ENCODE results near the gene ST7.

ST7 gene

GRCh38 chr7:116978006-116978405 lies 24.7 kb downstream of the ST7 start:
- DNase-seq (ENCODE audit: low read depth): no peak

- DNase-seq (ENCODE audit: low read depth): no peak
These were observed 26.1 kb downstream of the ST7 start for GRCh38 chr7:116979430-116979829.

- DNase-seq (ENCODE audit: low read depth): no peak
These were observed 27.1 kb downstream of the ST7 start for GRCh38 chr7:116980354-116980753.

- no peak for DNase-seq (ENCODE audit: low read depth)
These were observed 28.6 kb downstream of the ST7 start for GRCh38 chr7:116981939-116982338.

- DNase-seq (ENCODE audit: low read depth): no peak
These were observed 31.2 kb downstream of the ST7 start for GRCh38 chr7:116984511-116984910.

- DNase-seq (ENCODE audit: low read depth): peak; percentile 4
These were observed 31.6 kb downstream of the ST7 start for GRCh38 chr7:116984917-116985316.

GRCh38 chr7:116985575-116985974 lies 32.3 kb downstream of the ST7 start:
- DNase-seq (ENCODE audit: low read depth): no peak

GRCh38 chr7:116986611-116987565 lies 33.6 kb downstream of the ST7 start:
- no peak for DNase-seq (ENCODE audit: low read depth)

- no peak for DNase-seq (ENCODE audit: low read depth)
These were observed 35.2 kb downstream of the ST7 start for GRCh38 chr7:116988363-116988989.

- DNase-seq (ENCODE audit: low read depth): no peak
These were observed 36.8 kb downstream of the ST7 start for GRCh38 chr7:116990056-116990455.

- no peak for DNase-seq (ENCODE audit: low read depth)
These were observed 37.9 kb downstream of the ST7 start for GRCh38 chr7:116991233-116991632.

- DNase-seq (ENCODE audit: low read depth): no peak
These were observed 41.3 kb downstream of the ST7 start for GRCh38 chr7:116994611-116995010.

GRCh38 chr7:116997972-116998371 lies 44.7 kb downstream of the ST7 start:
- no peak for DNase-seq (ENCODE audit: low read depth)

GRCh38 chr7:116998567-116999175 lies 45.4 kb downstream of the ST7 start:
- DNase-seq (ENCODE audit: low read depth): no peak

- peak; percentile 31 for DNase-seq (ENCODE audit: low read depth)
These were observed 46.0 kb downstream of the ST7 start for GRCh38 chr7:116999311-116999710.

- no peak for DNase-seq (ENCODE audit: low read depth)
These were observed 48.0 kb downstream of the ST7 start for GRCh38 chr7:117001283-117001682.

GRCh38 chr7:117004899-117005298 lies 51.6 kb downstream of the ST7 start:
- DNase-seq (ENCODE audit: low read depth): no peak

- no peak for DNase-seq (ENCODE audit: low read depth)
These were observed 52.1 kb downstream of the ST7 start for GRCh38 chr7:117005449-117005848.

GRCh38 chr7:117006907-117007684 lies 53.8 kb downstream of the ST7 start:
- DNase-seq (ENCODE audit: low read depth): no peak

GRCh38 chr7:117008118-117008885 lies 55.0 kb downstream of the ST7 start:
- DNase-seq (ENCODE audit: low read depth): no peak

- DNase-seq (ENCODE audit: low read depth): no peak
These were observed 55.7 kb downstream of the ST7 start for GRCh38 chr7:117008886-117009531.

All from fibroblast of the conjunctiva (primary cell).